K562 (cell line): ENCODE results near the gene ZNF17. TPM values are rescaled to one million over a fixed set of nuclear protein-coding genes. Genes with fewer than 3 reads are reported as not detected.
A peak's percentile ranks its signal among the peaks of the same experiment; 100 is the strongest.

ENCODE experiments used
- BCL6 ChIP-seq: fragments of 250-450 bp; sonication (Bioruptor Pico); IDR thresholded peaks from 2 replicates; pipeline ENCODE4 v1.4.0; 2020
- CREBBP ChIP-seq: IDR thresholded peaks from one replicate; pipeline ENCODE4 v1.6.1; 2012; ENCODE audit warnings: low read depth, mild to moderate bottlenecking, control low read depth, inconsistent platforms, low read length
- E2F6 ChIP-seq, 2 experiments: IDR thresholded peaks; 2 replicates each; pipeline ENCODE4 v1.6.1; 2011; ENCODE audit warnings: borderline replicate concordance in 1 of 2, control low read depth in 1 of 2, low read depth in 1 of 2, low read length in 1 of 2, mild to moderate bottlenecking in 1 of 2, mixed read lengths in 1 of 2, moderate library complexity in 1 of 2; ENCODE audit not compliant: insufficient read depth in 1 of 2, insufficient read length in 1 of 2, poor library complexity in 1 of 2, severe bottlenecking in 1 of 2; ENCODE audit errors: extremely low read depth in 1 of 2
- KLF13 ChIP-seq: fragments of 450-650 bp; IDR thresholded peaks from 2 replicates; pipeline ENCODE4 v1.6.1; 2016; ENCODE audit warnings: missing genetic modification characterization, low read depth, mild to moderate bottlenecking, missing compliant biosample characterization, moderate library complexity, borderline replicate concordance
- MITF ChIP-seq: IDR thresholded peaks from 2 replicates; pipeline ENCODE4 v1.6.1; 2014; ENCODE audit warnings: antibody characterized with exemption
- NR2C2 ChIP-seq, 2 experiments: fragments of 200-800 bp in 1 of 2; sonication (Bioruptor generic) in 1 of 2; sonication (generic) in 1 of 2; formaldehyde crosslinking in 1 of 2; IDR thresholded peaks; 2 replicates each; pipeline versions ENCODE4 v1.6.1 to v1.8.0; 2016 to 2022; ENCODE audit warnings: mild to moderate bottlenecking in 1 of 2, missing compliant biosample characterization in 1 of 2, missing genetic modification characterization in 1 of 2, missing genetic modification reagents in 1 of 2
- NR4A1 ChIP-seq, 2 experiments: fragments of 250-450 bp in 1 of 2; fragments of 450-650 bp in 1 of 2; sonication (Bioruptor Pico) in 1 of 2; IDR thresholded peaks; 2 replicates each; pipeline versions ENCODE4 v1.4.0 to v1.6.1; 2016 to 2020; ENCODE audit warnings: mild to moderate bottlenecking in 2 of 2, missing compliant biosample characterization in 1 of 2, missing genetic modification characterization in 1 of 2, moderate library complexity in 1 of 2
- PKNOX1 ChIP-seq: fragments of 450-650 bp; IDR thresholded peaks from 2 replicates; pipeline ENCODE4 v1.6.1; 2016
- SAFB ChIP-seq: fragments of 200-400 bp; formaldehyde crosslinking; IDR thresholded peaks from 2 replicates; pipeline ENCODE4 v1.6.1; 2017; ENCODE audit warnings: low read depth, low read length, borderline replicate concordance
- SIN3A ChIP-seq, 2 experiments: fragments of 150-350 bp in 1 of 2; IDR thresholded peaks; 2 replicates each; pipeline ENCODE4 v1.6.1; 2011 to 2016; ENCODE audit warnings: borderline replicate concordance in 2 of 2, low read depth in 2 of 2, low read length in 2 of 2, mild to moderate bottlenecking in 2 of 2, moderate library complexity in 2 of 2; ENCODE audit not compliant: control insufficient read depth in 1 of 2
- SRF ChIP-seq, 2 experiments: fragments of 250-450, 450-650 bp in 1 of 2; sonication (Bioruptor Pico) in 1 of 2; sonication (generic) in 1 of 2; formaldehyde crosslinking; IDR thresholded peaks; 2 replicates each; pipeline versions ENCODE4 v1.5.0 to v1.5.1; 2020 to 2022; ENCODE audit warnings: mild to moderate bottlenecking in 1 of 2, missing genetic modification reagents in 1 of 2
- THRAP3 ChIP-seq: fragments of 450-650 bp; IDR thresholded peaks from 2 replicates; pipeline ENCODE4 v1.6.1; 2016; ENCODE audit warnings: mild to moderate bottlenecking, inconsistent platforms, borderline replicate concordance
- U2AF1 ChIP-seq: fragments of 200-400 bp; formaldehyde crosslinking; optimal IDR thresholded peaks from 2 replicates; pipeline ENCODE3; 2017; ENCODE audit warnings: mild to moderate bottlenecking, low read depth, low read length, moderate library complexity
- ZNF133 ChIP-seq: fragments of 250-450 bp; sonication (Bioruptor Pico); IDR thresholded peaks from 2 replicates; pipeline ENCODE4 v1.4.0; 2020; ENCODE audit warnings: mild to moderate bottlenecking
- ZNF324 ChIP-seq: fragments of 250-450 bp; sonication (Bioruptor Pico); IDR thresholded peaks from 2 replicates; pipeline ENCODE4 v1.4.0; 2020; ENCODE audit warnings: mild to moderate bottlenecking
- ZNF518B ChIP-seq: fragments of 250-450 bp; sonication (Bioruptor Pico); IDR thresholded peaks from 2 replicates; pipeline ENCODE4 v1.5.0; 2021; ENCODE audit warnings: mild to moderate bottlenecking, moderate library complexity
- polyA plus RNA-seq, 8 experiments: library from polyadenylated mRNA; depleted of rRNA in 4 of 8; stranded (reverse) in 5 of 8; unstranded in 3 of 8; fragments of >200 nt; fragmentation: Nextera tagmentation in 2 of 8; fragmentation: Illumina TruSeq in 1 of 8; extraction: Ambion mirVana in 2 of 8; extraction: Trizol in 1 of 8; gene quantifications; 2 replicates each; pipeline versions ENCODE4 v1.2.1 to v1.2.3, GENCODE V29; 2011 to 2014; ENCODE audit warnings: inconsistent platforms in 1 of 8, missing spikeins in 1 of 8
- total RNA-seq, 7 experiments: library from RNA; depleted of rRNA in 6 of 7; stranded (reverse); fragments of >200 nt in 6 of 7; fragmentation: Illumina TruSeq in 2 of 7; extraction: Trizol in 2 of 7; gene quantifications; 2 replicates each; pipeline versions ENCODE4 v1.2.1 to v1.2.3, GENCODE V29; 2011 to 2021; ENCODE audit warnings: low replicate concordance in 1 of 7

Gene ZNF17
- total and polyA plus RNA-seq, 9 of the 15 experiments (the other 6 are each of a cell fraction or from before 2014, with no cell fraction given): 5.3 to 8.6 (median 6.5) TPM

GRCh38 chr19:57410877-57411671 lies at the start of gene ZNF17 (continued):
- TF ChIP-seq MITF (no peak), ZNF324 (CRISPR knock-in tag) (no peak), NR4A1 (CRISPR knock-in tag; IDR thresholded peaks at IDR 0.05) (no peak), NR4A1 (tag; IDR thresholded peaks at IDR 0.05) (no peak), BCL6 (CRISPR knock-in tag) (no peak), CREBBP (no peak), U2AF1 (no peak), NR2C2 (CRISPR knock-in tag; IDR thresholded peaks at IDR 0.05) (peak; percentile 46; the same call in 1 of the 2 replicates), NR2C2 (tag; IDR thresholded peaks at IDR 0.05) (peak; percentile 95), SRF (CRISPR knock-in tag; IDR thresholded peaks at IDR 0.05) (no peak), SAFB (no peak), KLF13 (no peak), PKNOX1 (peak; percentile 98), ZNF518B (CRISPR knock-in tag) (no peak), SIN3A (IDR thresholded peaks at IDR 0.05; ENCODE audit: borderline replicate concordance in 2 of 2, control insufficient read depth in 1 of 2, low read depth in 2 of 2, low read length in 2 of 2) (peak; percentile 67 to 84; a peak in 2 of 4 replicates), THRAP3 (no peak), E2F6 (IDR thresholded peaks at IDR 0.05; ENCODE audit: borderline replicate concordance in 1 of 2, extremely low read depth in 1 of 2, insufficient read depth in 1 of 2, insufficient read length in 1 of 2, low read depth in 1 of 2, low read length in 1 of 2, poor library complexity in 1 of 2, severe bottlenecking in 1 of 2) (peak in 1 of 2 experiments; percentile 36), ZNF133 (CRISPR knock-in tag) (no peak)
